Type B pancreatic cell (in vitro differentiated cells): ENCODE data around the gene GBF1. TPM values are rescaled to one million over a fixed set of nuclear protein-coding genes. Genes with fewer than 3 reads are reported as not detected.

Experiments used
- DNase-seq: peaks from one replicate; pipeline ENCODE4 v3.0.0; 2021; ENCODE audit warnings: mixed read lengths; ENCODE audit not compliant: unreplicated experiment; ENCODE audit errors: extremely low spot score
- H3K27ac Mint-ChIP-seq: 2 replicates; pipeline ENCODE4 v1.8.0; 2021; ENCODE audit warnings: mild to moderate bottlenecking, mixed read lengths
- H3K27me3 Mint-ChIP-seq: 2 replicates; pipeline ENCODE4 v1.8.0; 2021; ENCODE audit warnings: mixed read lengths
- H3K36me3 Mint-ChIP-seq: 2 replicates; pipeline ENCODE4 v1.8.0; 2021; ENCODE audit warnings: mixed read lengths
- H3K4me1 Mint-ChIP-seq: one replicate; pipeline ENCODE4 v1.8.0; 2021; ENCODE audit warnings: mixed read lengths; ENCODE audit not compliant: unreplicated experiment
- H3K4me3 Mint-ChIP-seq: 2 replicates; pipeline ENCODE4 v1.8.0; 2021; ENCODE audit warnings: mild to moderate bottlenecking, mixed read lengths
- H3K9me3 Mint-ChIP-seq: 2 replicates; pipeline ENCODE4 v1.8.0; 2021; ENCODE audit warnings: mixed read lengths
- total RNA-seq: library from RNA; stranded (reverse); gene quantifications from 2 replicates; pipeline ENCODE4 v1.2.1, GENCODE V29; 2021; ENCODE audit warnings: low replicate concordance
- TF ChIP-seq, protein P1 (sequence below): fragments of 200-600 bp; sonication (generic); conservative IDR thresholded peaks from 2 replicates; pipeline ENCODE4 v1.5.0; 2021; ENCODE audit warnings: antibody characterized with exemption, mild to moderate bottlenecking

The GBF1 gene
- total RNA-seq, 1 donor from 2014 or later: 48.7 TPM

DNA sequence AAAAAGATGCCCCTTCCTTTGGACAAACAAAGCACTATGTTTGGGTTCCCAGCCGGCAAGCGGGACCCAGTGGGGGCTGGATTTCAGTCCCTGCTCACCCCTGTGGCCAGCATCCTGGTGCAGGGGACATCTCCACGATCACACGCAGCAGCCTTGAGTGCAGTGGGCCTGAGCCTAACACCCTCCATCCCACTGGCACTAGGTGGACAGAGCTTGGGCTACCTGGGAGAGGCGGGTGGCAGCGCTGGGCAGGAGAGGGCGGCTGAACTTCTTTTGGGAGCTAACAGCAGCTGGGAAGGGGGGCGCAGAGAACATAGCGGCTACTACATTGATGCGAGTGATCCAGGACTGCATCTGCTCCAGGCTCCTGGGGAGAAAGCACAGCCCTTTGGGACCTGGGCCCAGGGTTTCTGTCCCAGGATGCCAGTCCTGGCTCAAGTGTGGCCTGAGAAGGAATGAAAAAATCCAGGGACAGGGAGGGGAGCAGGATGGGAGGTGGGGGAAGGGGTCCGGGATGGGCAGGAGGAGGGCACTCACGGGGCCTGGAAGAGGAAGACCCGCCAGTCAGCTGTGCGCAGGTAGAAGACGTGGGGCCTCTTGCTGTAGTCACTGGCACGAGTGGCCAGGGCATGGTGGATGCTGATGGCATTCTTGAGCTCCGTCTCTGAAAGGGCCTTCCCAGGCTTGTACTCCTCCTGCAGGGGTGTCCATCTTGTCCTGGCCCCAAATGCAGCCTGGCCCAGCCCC is 159.2 kb downstream of the GBF1 start:
- Mint-ChIP-seq H3K9me3 (no peaks in the 10 kb centered on the region), H3K36me3 (peaks cover 2% of the 10 kb centered on the region), H3K27ac (no peak overlapping the region), H3K4me1 (peaks cover 2% of the 10 kb centered on the region), H3K27me3 (peaks cover 33% of the 10 kb centered on the region), H3K4me3 (no peak overlapping the region)
- no peak for DNase-seq
- TF ChIP-seq, protein P1, sequence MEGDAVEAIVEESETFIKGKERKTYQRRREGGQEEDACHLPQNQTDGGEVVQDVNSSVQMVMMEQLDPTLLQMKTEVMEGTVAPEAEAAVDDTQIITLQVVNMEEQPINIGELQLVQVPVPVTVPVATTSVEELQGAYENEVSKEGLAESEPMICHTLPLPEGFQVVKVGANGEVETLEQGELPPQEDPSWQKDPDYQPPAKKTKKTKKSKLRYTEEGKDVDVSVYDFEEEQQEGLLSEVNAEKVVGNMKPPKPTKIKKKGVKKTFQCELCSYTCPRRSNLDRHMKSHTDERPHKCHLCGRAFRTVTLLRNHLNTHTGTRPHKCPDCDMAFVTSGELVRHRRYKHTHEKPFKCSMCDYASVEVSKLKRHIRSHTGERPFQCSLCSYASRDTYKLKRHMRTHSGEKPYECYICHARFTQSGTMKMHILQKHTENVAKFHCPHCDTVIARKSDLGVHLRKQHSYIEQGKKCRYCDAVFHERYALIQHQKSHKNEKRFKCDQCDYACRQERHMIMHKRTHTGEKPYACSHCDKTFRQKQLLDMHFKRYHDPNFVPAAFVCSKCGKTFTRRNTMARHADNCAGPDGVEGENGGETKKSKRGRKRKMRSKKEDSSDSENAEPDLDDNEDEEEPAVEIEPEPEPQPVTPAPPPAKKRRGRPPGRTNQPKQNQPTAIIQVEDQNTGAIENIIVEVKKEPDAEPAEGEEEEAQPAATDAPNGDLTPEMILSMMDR: no peak

DNA sequence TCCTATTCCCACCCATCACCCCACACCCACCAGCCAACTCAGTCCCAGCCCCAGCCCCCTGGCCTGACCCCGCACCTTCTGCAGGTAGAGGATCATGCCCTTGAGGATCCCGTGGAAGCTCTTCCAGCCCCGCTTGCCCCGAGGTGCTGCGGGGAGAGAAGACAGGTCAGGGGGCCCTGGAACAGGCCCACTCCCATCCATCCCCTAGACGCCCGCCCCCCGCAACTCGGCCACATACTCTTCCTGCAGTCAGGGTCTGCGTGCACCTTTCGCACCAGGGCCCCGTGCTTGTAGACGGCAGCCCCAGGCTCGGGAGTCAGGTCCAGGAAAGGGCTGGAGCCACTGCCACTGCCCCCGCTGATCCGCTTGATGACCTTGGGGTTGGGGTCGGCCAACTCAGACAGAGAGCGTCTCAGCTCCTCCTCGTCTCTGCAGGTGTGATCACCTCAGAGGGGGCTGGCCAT is 159.8 kb downstream of the GBF1 start:
- TF ChIP-seq, protein P1: no peak
- peaks cover 39% of the 10 kb centered on the region for H3K27me3 Mint-ChIP-seq
- peaks cover 4% of the 10 kb centered on the region for H3K36me3 Mint-ChIP-seq
- peaks cover 8% of the 10 kb centered on the region for H3K4me1 Mint-ChIP-seq
- H3K27ac Mint-ChIP-seq: no peak overlapping the region
- no peak overlapping the region for H3K4me3 Mint-ChIP-seq
- peak; percentile 68 for DNase-seq
- H3K9me3 Mint-ChIP-seq: no peaks in the 10 kb centered on the region

DNA sequence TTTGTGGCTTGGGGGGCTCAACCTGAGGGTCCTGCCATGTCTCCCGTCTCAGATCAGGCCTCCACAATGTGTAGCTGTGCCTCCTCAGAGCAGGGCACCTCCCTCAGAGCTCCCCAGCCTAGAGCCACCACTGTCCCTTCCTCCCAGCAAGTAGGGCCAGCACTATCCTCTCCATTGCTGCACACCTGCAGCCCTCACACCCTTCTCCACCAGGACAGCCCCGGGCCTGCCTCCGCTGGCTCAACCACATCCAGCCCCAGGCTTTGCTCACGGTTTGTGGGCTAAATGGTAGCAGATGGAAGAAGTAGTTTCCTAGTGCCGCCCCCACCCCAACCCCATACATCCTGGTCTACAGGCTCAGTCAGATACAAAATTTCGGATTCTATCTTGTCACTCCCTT is 160.3 kb downstream of the GBF1 start:
- TF ChIP-seq, protein P1: no peak
- Mint-ChIP-seq H3K36me3 (peaks cover 4% of the 10 kb centered on the region), H3K4me3 (no peak overlapping the region), H3K4me1 (peaks cover 8% of the 10 kb centered on the region), H3K27me3 (peaks cover 40% of the 10 kb centered on the region), H3K27ac (peak overlapping the region; percentile 58), H3K9me3 (no peaks in the 10 kb centered on the region)
- DNase-seq: no peak

DNA sequence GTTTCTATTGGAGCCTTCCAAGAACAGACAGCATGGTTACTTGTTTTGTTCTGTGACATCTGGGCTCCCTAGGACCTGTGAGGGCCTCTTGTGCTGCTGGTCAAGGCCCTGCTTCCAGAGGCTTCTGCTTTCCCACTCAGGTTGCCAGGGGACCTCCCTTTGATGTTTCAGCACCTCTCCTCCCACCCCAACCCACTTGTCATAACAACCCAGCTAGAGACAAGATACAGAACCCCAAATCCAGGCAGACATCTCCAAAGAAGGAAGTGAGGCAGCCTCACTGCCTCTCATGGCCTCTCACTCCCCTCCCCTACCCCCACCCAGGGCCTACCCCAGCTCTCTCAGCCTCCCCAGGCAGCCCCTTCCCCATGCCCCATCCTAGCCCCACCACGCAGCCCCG is 161.5 kb downstream of the GBF1 start:
- Mint-ChIP-seq H3K4me3 (peak overlapping the region; percentile 59), H3K27me3 (peaks cover 52% of the 10 kb centered on the region), H3K9me3 (no peaks in the 10 kb centered on the region), H3K4me1 (peaks cover 14% of the 10 kb centered on the region), H3K27ac (no peak overlapping the region), H3K36me3 (peaks cover 4% of the 10 kb centered on the region)
- TF ChIP-seq, protein P1: no peak
- DNase-seq: no peak

- Mint-ChIP-seq H3K27me3 (peaks cover 59% of the 10 kb centered on the region), H3K9me3 (no peaks in the 10 kb centered on the region), H3K4me3 (peak overlapping the region; percentile 70), H3K4me1 (peaks cover 14% of the 10 kb centered on the region), H3K36me3 (peaks cover 4% of the 10 kb centered on the region), H3K27ac (no peak overlapping the region)
- TF ChIP-seq, protein P1: no peak
- no peak for DNase-seq
These were observed 162.2 kb downstream of the GBF1 start for GRCh38 chr10:102407425-102408130.
